Type B pancreatic cell (in vitro differentiated cells): ENCODE results near the gene ACTR2. TPM values are rescaled to one million over a fixed set of nuclear protein-coding genes. Genes with fewer than 3 reads are reported as not detected.
"Not testable (repeated sequence)": the region's sequence is repeated elsewhere in the genome, so short reads cannot be mapped to it uniquely, and the experiment has no call there.

Experiments used
- DNase-seq: peaks from one replicate; pipeline ENCODE4 v3.0.0; 2021; ENCODE audit warnings: mixed read lengths; ENCODE audit not compliant: unreplicated experiment; ENCODE audit errors: extremely low spot score
- H3K27ac Mint-ChIP-seq: 2 replicates; pipeline ENCODE4 v1.8.0; 2021; ENCODE audit warnings: mild to moderate bottlenecking, mixed read lengths
- H3K27me3 Mint-ChIP-seq: 2 replicates; pipeline ENCODE4 v1.8.0; 2021; ENCODE audit warnings: mixed read lengths
- H3K36me3 Mint-ChIP-seq: 2 replicates; pipeline ENCODE4 v1.8.0; 2021; ENCODE audit warnings: mixed read lengths
- H3K4me1 Mint-ChIP-seq: one replicate; pipeline ENCODE4 v1.8.0; 2021; ENCODE audit warnings: mixed read lengths; ENCODE audit not compliant: unreplicated experiment
- H3K4me3 Mint-ChIP-seq: 2 replicates; pipeline ENCODE4 v1.8.0; 2021; ENCODE audit warnings: mild to moderate bottlenecking, mixed read lengths
- H3K9me3 Mint-ChIP-seq: 2 replicates; pipeline ENCODE4 v1.8.0; 2021; ENCODE audit warnings: mixed read lengths
- CTCF ChIP-seq: fragments of 200-600 bp; sonication (generic); conservative IDR thresholded peaks from 2 replicates; pipeline ENCODE4 v1.5.0; 2021; ENCODE audit warnings: antibody characterized with exemption, mild to moderate bottlenecking
- total RNA-seq: library from RNA; stranded (reverse); gene quantifications from 2 replicates; pipeline ENCODE4 v1.2.1, GENCODE V29; 2021; ENCODE audit warnings: low replicate concordance

ACTR2 gene
- total RNA-seq, 1 donor from 2014 or later = 188 TPM

GRCh38 chr2:65255356-65255755, 27.7 kb downstream of the ACTR2 start:
- Mint-ChIP-seq H3K27me3 (no peaks in the 10 kb centered on the region), H3K9me3 (no peaks in the 10 kb centered on the region), H3K4me1 (no peaks in the 10 kb centered on the region), H3K27ac (no peak overlapping the region), H3K4me3 (no peak overlapping the region), H3K36me3 (peaks cover 29% of the 10 kb centered on the region)
- DNase-seq = no peak
- no peak for TF ChIP-seq CTCF

GRCh38 chr2:65256054-65256453, 28.4 kb downstream of the ACTR2 start:
- H3K27me3 Mint-ChIP-seq = no peaks in the 10 kb centered on the region
- TF ChIP-seq CTCF = peak; percentile 35
- H3K4me1 Mint-ChIP-seq = no peaks in the 10 kb centered on the region
- no peak overlapping the region for H3K27ac Mint-ChIP-seq
- no peak for DNase-seq
- H3K4me3 Mint-ChIP-seq = no peak overlapping the region
- peaks cover 29% of the 10 kb centered on the region for H3K36me3 Mint-ChIP-seq
- no peaks in the 10 kb centered on the region for H3K9me3 Mint-ChIP-seq

DNA sequence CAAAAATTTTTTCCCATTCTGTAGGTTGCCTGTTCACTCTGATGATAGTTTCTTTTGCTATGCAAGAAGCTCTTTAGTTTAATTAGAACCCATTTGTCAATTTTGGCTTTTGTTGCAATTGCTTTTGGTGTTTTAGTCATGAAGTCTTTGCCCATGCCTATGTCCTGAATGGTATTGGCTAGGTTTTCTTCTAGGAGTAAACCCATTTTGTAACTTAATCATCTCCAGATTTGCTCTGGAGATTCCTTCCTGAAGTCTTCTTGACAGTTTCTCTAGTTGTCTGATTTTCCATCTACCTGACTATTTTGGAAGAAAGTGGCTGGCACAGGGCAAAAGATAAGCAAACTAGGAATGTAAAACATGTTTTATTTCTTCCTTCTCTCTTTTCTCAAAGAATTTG, 30.2 kb downstream of the ACTR2 start:
- H3K4me3 Mint-ChIP-seq, H3K27me3 Mint-ChIP-seq, DNase-seq, H3K9me3 Mint-ChIP-seq, H3K27ac Mint-ChIP-seq, H3K4me1 Mint-ChIP-seq: not testable (repeated sequence)
- H3K36me3 Mint-ChIP-seq = peaks cover 29% of the 10 kb centered on the region

DNA sequence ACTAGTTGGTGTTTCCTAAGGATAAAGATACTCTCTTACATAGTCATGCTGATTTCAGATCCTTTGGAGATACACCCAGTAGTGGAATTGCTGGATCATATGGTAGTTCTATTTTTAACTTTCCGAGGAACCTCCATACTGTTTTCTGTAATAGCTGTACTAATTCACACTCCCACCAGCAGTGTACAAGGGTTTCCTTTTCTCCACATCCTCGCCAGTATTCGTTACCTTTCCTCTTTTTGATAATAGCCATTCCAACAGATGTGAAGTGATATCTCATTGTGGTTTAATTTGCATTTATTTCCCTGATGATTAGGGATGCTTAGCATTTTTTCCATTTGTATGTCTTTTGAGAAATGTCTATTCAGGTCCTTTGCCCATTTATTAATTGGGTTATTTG, 34.0 kb downstream of the ACTR2 start:
- Mint-ChIP-seq H3K27ac (no peak overlapping the region), H3K27me3 (no peaks in the 10 kb centered on the region), H3K4me3 (no peak overlapping the region), H3K36me3 (peaks cover 32% of the 10 kb centered on the region), H3K4me1 (peaks cover 5% of the 10 kb centered on the region), H3K9me3 (no peaks in the 10 kb centered on the region)
- no peak for TF ChIP-seq CTCF
- DNase-seq = no peak

DNA sequence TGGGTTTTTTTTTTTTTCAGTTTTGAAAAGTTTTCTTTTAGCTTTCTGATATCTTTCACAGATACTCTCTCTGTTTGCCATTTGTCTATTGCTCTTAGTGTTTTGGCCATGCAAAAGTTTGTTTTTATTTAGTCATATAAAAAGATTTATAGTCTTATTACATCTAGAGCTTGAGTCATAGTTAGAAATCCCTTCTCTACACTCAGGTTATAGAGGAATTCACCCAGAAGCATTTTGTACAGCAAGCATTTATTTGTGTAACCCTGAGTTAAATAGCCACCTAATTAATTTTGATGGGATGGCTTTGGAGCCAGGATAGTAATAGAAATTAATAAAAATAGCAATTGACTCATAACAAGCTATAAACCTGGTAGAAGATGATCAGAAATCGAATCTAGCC, 35.6 kb downstream of the ACTR2 start:
- Mint-ChIP-seq H3K36me3 (peaks cover 26% of the 10 kb centered on the region), H3K4me3 (no peak overlapping the region), H3K4me1 (peaks cover 5% of the 10 kb centered on the region), H3K9me3 (no peaks in the 10 kb centered on the region), H3K27me3 (no peaks in the 10 kb centered on the region), H3K27ac (no peak overlapping the region)
- TF ChIP-seq CTCF = no peak
- DNase-seq = no peak

- no peak for TF ChIP-seq CTCF
- H3K27ac Mint-ChIP-seq = no peak overlapping the region
- no peak overlapping the region for H3K4me3 Mint-ChIP-seq
- peaks cover 32% of the 10 kb centered on the region for H3K36me3 Mint-ChIP-seq
- peaks cover 11% of the 10 kb centered on the region for H3K4me1 Mint-ChIP-seq
- no peaks in the 10 kb centered on the region for H3K27me3 Mint-ChIP-seq
- no peak for DNase-seq
- H3K9me3 Mint-ChIP-seq = no peaks in the 10 kb centered on the region
Measured at GRCh38 chr2:65263986-65264385, 36.4 kb downstream of the ACTR2 start.
